HUES48 (cell line): ENCODE results near the gene TMEM225B.
"Not testable (repeated sequence)": the region's sequence is repeated elsewhere in the genome, so short reads cannot be mapped to it uniquely, and the experiment has no call there.

Source experiments
- H3K27ac ChIP-seq: one replicate; pipeline ENCODE4 v1.7.0; 2013; ENCODE audit warnings: low read depth, low read length, inconsistent platforms
- H3K27me3 ChIP-seq: 2 replicates; pipeline ENCODE4 v1.6.1; 2013; ENCODE audit warnings: mild to moderate bottlenecking, low read length; ENCODE audit not compliant: control insufficient read depth, insufficient read depth
- H3K36me3 ChIP-seq: 2 replicates; pipeline ENCODE4 v1.6.1; 2013; ENCODE audit warnings: low read length; ENCODE audit not compliant: control insufficient read depth, insufficient read depth
- H3K4me1 ChIP-seq: 2 replicates; pipeline ENCODE4 v1.6.1; 2013; ENCODE audit warnings: mild to moderate bottlenecking, low read length; ENCODE audit not compliant: control insufficient read depth, insufficient read depth
- H3K4me3 ChIP-seq: 2 replicates; pipeline ENCODE4 v1.5.1; 2013; ENCODE audit warnings: mild to moderate bottlenecking, low read depth, low read length
- H3K9ac ChIP-seq: 2 replicates; pipeline ENCODE4 v1.6.1; 2013; ENCODE audit warnings: mild to moderate bottlenecking, low read depth, low read length, moderate library complexity
- H3K9me3 ChIP-seq: 2 replicates; pipeline ENCODE4 v1.6.1; 2013; ENCODE audit warnings: low read length; ENCODE audit not compliant: control insufficient read depth, insufficient read depth

The TMEM225B gene

GRCh38 chr7:99639267-99639666, 41.2 kb downstream of the TMEM225B start:
- Histone ChIP-seq H3K27ac (peak overlapping the region; percentile 17), H3K9ac (no peak overlapping the region), H3K27me3 (no peaks in the 10 kb centered on the region), H3K4me3 (no peak overlapping the region), H3K9me3 (no peaks in the 10 kb centered on the region), H3K36me3 (no peaks in the 10 kb centered on the region; the same call in 1 of the 2 replicates), H3K4me1 (peaks cover 11% of the 10 kb centered on the region; the same call in 1 of the 2 replicates)

GRCh38 chr7:99642027-99642426, 44.0 kb downstream of the TMEM225B start:
- H3K27ac ChIP-seq, result no peak overlapping the region

GRCh38 chr7:99643464-99643863, 45.4 kb downstream of the TMEM225B start:
- Histone ChIP-seq H3K36me3 (no peaks in the 10 kb centered on the region; the same call in 1 of the 2 replicates), H3K9ac (no peak overlapping the region), H3K4me3 (no peak overlapping the region), H3K27ac (no peak overlapping the region), H3K4me1 (peaks cover 10% of the 10 kb centered on the region; the same call in 1 of the 2 replicates), H3K9me3 (no peaks in the 10 kb centered on the region), H3K27me3 (no peaks in the 10 kb centered on the region)

More at GRCh38 chr7:99642027-99642426, 44.0 kb downstream of the TMEM225B start:
- peaks cover 11% of the 10 kb centered on the region; the same call in 1 of the 2 replicates for H3K4me1 ChIP-seq
- no peaks in the 10 kb centered on the region for H3K27me3 ChIP-seq
- H3K9me3 ChIP-seq, result no peaks in the 10 kb centered on the region
- no peak overlapping the region for H3K9ac ChIP-seq
- no peak overlapping the region for H3K4me3 ChIP-seq
- no peaks in the 10 kb centered on the region; the same call in 1 of the 2 replicates for H3K36me3 ChIP-seq

GRCh38 chr7:99644431-99644830, 46.4 kb downstream of the TMEM225B start:
- Histone ChIP-seq H3K4me3 (no peak overlapping the region), H3K4me1 (peaks cover 1% of the 10 kb centered on the region; the same call in 1 of the 2 replicates), H3K9me3 (no peaks in the 10 kb centered on the region), H3K27me3 (no peaks in the 10 kb centered on the region), H3K36me3 (no peaks in the 10 kb centered on the region; the same call in 1 of the 2 replicates), H3K9ac (no peak overlapping the region), H3K27ac (no peak overlapping the region)

GRCh38 chr7:99645590-99645989, 47.5 kb downstream of the TMEM225B start:
- H3K4me3 ChIP-seq, result no peak overlapping the region
- no peak overlapping the region for H3K27ac ChIP-seq
- H3K9ac ChIP-seq, result no peak overlapping the region
- no peaks in the 10 kb centered on the region; the same call in 1 of the 2 replicates for H3K36me3 ChIP-seq
- H3K4me1 ChIP-seq, result no peaks in the 10 kb centered on the region
- H3K27me3 ChIP-seq, result no peaks in the 10 kb centered on the region
- no peaks in the 10 kb centered on the region for H3K9me3 ChIP-seq

- Histone ChIP-seq H3K9me3 (no peaks in the 10 kb centered on the region), H3K27me3 (no peaks in the 10 kb centered on the region), H3K4me3 (no peak overlapping the region), H3K4me1 (no peaks in the 10 kb centered on the region), H3K9ac (no peak overlapping the region), H3K36me3 (no peaks in the 10 kb centered on the region; the same call in 1 of the 2 replicates), H3K27ac (no peak overlapping the region)
These were observed 50.8 kb downstream of the TMEM225B start for GRCh38 chr7:99648843-99649242.

- Histone ChIP-seq H3K9ac (no peak overlapping the region), H3K4me1 (no peaks in the 10 kb centered on the region), H3K27me3 (no peaks in the 10 kb centered on the region)
These were observed 53.2 kb downstream of the TMEM225B start for GRCh38 chr7:99651290-99651689.

GRCh38 chr7:99652671-99653070, 54.6 kb downstream of the TMEM225B start:
- no peak overlapping the region for H3K27ac ChIP-seq
- no peaks in the 10 kb centered on the region for H3K9me3 ChIP-seq
- no peaks in the 10 kb centered on the region for H3K36me3 ChIP-seq

More at GRCh38 chr7:99651290-99651689, 53.2 kb downstream of the TMEM225B start:
- no peak overlapping the region for H3K4me3 ChIP-seq
- H3K27ac ChIP-seq, result no peak overlapping the region
- H3K9me3 ChIP-seq, result no peaks in the 10 kb centered on the region
- no peaks in the 10 kb centered on the region for H3K36me3 ChIP-seq

GRCh38 chr7:99653269-99653668, 55.2 kb downstream of the TMEM225B start:
- not testable (repeated sequence) for H3K36me3 ChIP-seq, H3K9me3 ChIP-seq

More at GRCh38 chr7:99652671-99653070, 54.6 kb downstream of the TMEM225B start:
- no peak overlapping the region for H3K9ac ChIP-seq
- H3K27me3 ChIP-seq, result no peaks in the 10 kb centered on the region
- no peaks in the 10 kb centered on the region for H3K4me1 ChIP-seq
- no peak overlapping the region for H3K4me3 ChIP-seq

GRCh38 chr7:99653754-99654153, 55.7 kb downstream of the TMEM225B start:
- Histone ChIP-seq H3K9me3 (no peaks in the 10 kb centered on the region), H3K27ac (no peak overlapping the region), H3K36me3 (no peaks in the 10 kb centered on the region)

More at GRCh38 chr7:99653269-99653668, 55.2 kb downstream of the TMEM225B start:
- H3K27ac ChIP-seq, H3K4me3 ChIP-seq, H3K4me1 ChIP-seq, H3K27me3 ChIP-seq, H3K9ac ChIP-seq: not testable (repeated sequence)

GRCh38 chr7:99654626-99655025, 56.6 kb downstream of the TMEM225B start:
- H3K9me3 ChIP-seq, H3K4me3 ChIP-seq, H3K4me1 ChIP-seq, H3K27ac ChIP-seq, H3K27me3 ChIP-seq, H3K36me3 ChIP-seq, H3K9ac ChIP-seq: not testable (repeated sequence)

More at GRCh38 chr7:99653754-99654153, 55.7 kb downstream of the TMEM225B start:
- Histone ChIP-seq H3K9ac (no peak overlapping the region), H3K27me3 (no peaks in the 10 kb centered on the region), H3K4me3 (no peak overlapping the region), H3K4me1 (no peaks in the 10 kb centered on the region)
